Pulmonary artery endothelial cell (primary cell): ENCODE data around the gene SETD3. TPM values are rescaled to one million over a fixed set of nuclear protein-coding genes. Genes with fewer than 3 reads are reported as not detected.

Source experiments
- DNase-seq: peaks from one replicate; pipeline ENCODE4 v3.0.0-alpha.2; 2011; ENCODE audit warnings: low read depth, low spot score
- total RNA-seq: library from RNA; depleted of rRNA; stranded (reverse); fragments of >200 nt; gene quantifications from 2 replicates; pipeline ENCODE4 v1.2.3, GENCODE V29; 2014

SETD3 gene
- total RNA-seq, 1 donor from 2014 or later, result 54.1 TPM

GRCh38 chr14:99395909-99396530 is 84.6 kb downstream of the SETD3 start:
- no peak for DNase-seq

GRCh38 chr14:99394602-99395156 is 86.0 kb downstream of the SETD3 start:
- DNase-seq, result no peak

- no peak for DNase-seq
Observed at GRCh38 chr14:99393059-99393655, 87.5 kb downstream of the SETD3 start.

GRCh38 chr14:99391671-99392070 is 89.0 kb downstream of the SETD3 start:
- no peak for DNase-seq

- DNase-seq, result no peak
Observed at GRCh38 chr14:99389174-99389826, 91.4 kb downstream of the SETD3 start.

GRCh38 chr14:99388286-99388685 is 92.4 kb downstream of the SETD3 start:
- DNase-seq, result no peak

- no peak for DNase-seq
Observed at GRCh38 chr14:99387880-99388279, 92.8 kb downstream of the SETD3 start.

- DNase-seq, result no peak
Observed at GRCh38 chr14:99384450-99385417, 95.9 kb downstream of the SETD3 start.

- no peak for DNase-seq
Observed at GRCh38 chr14:99383472-99384449, 96.9 kb downstream of the SETD3 start.

- DNase-seq, result no peak
Observed at GRCh38 chr14:99382781-99383471, 97.7 kb downstream of the SETD3 start.

GRCh38 chr14:99382071-99382470 is 98.6 kb downstream of the SETD3 start:
- no peak for DNase-seq

- DNase-seq, result no peak
Observed at GRCh38 chr14:99381688-99382060, 99.0 kb downstream of the SETD3 start.

GRCh38 chr14:99380991-99381687 is 99.5 kb downstream of the SETD3 start:
- no peak for DNase-seq

- DNase-seq, result no peak
Observed at GRCh38 chr14:99380402-99380801, 100.3 kb downstream of the SETD3 start.

GRCh38 chr14:99378782-99379214 is 101.9 kb downstream of the SETD3 start:
- no peak for DNase-seq

- DNase-seq, result no peak
Observed at GRCh38 chr14:99377951-99378350, 102.7 kb downstream of the SETD3 start.

GRCh38 chr14:99374964-99375363 is 105.7 kb downstream of the SETD3 start:
- DNase-seq, result no peak

GRCh38 chr14:99363616-99364290 is 116.9 kb downstream of the SETD3 start:
- no peak for DNase-seq
